ENCODE measurements around the gene MPP4.

MPP4 gene

DNA sequence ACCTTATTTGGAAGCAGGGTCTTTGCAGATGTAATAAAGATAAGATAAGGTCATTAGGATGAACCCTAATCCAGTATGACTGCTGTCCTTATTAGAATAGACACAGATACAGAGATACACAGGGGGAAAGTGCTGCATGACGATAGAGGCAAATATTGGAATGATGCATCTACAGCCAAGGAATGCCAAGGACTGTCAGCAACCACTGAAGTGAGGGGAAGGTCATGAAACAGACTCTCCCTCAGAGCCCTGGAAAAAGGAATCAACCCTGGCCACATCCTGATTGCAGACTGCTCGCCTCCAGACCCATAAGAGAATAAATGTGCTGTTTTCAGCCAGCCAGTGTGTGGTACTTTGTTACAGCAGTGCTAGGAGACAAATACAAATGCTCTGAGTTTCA is 69.9 kb downstream of the MPP4 start:
- no peak for DNase-seq (ENCODE audit: low read depth)

DNA sequence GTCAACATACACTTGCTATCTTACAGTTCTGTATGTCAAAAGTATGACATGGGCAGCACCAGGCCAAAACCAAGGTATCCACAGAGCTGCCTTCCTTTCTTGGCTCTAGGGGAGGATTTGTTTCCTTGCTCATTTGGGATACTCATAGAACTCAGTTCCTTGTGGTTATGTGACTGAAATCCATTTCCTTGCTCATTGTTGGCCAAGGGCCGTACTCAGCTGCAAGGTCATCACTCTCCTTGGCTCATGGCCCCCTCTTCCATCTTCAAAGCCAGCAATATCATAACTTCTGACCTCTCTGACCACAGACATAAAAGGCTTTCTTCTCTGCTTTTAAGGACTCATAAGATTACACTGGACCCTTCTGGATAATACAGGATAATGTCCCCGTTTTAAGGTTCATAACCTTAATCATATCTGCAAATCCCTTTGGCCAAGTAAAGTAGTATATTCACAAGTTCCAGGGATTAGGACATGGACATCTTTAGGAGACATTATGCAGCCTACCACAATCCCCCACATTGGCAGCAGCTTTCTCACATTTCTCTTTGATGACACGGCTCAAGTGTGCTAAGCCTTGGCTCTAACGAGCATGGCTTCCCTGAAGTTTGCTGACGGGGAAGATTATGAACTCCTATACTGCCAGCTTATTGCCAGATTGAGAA is 76.0 kb downstream of the MPP4 start:
- no peak for DNase-seq (ENCODE audit: low read depth)

DNA sequence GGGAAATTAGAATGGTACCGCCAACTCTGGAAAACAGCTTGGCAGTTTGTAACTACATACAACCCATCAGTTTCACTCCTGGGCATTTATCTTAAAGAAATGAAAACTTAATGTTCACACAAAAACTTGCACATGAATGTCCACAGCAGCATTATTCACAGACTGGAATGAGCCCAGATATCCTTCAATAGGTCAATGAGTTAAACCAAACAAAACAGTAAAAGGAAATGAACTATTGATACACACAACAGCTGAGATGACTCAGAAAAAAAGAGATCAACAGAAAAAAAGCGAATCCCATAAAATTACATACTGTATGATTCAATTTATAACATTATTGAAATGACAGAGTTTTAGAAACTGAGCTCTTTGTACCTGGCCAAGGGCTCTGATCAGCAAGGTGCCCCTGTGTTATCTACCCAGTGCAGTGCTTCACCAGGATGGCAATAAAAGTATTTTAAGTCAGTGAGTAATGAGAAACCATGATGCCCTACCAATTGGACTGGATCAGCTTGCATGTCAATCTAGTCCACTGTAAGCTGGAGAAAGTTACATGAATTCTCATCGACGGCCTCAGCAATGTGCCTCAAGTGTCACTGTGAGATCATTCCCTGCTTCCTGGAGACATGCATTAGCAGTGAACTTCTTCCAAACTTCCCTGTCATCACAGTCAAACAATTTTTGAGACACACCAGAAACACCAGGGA is 77.0 kb downstream of the MPP4 start:
- no peak for DNase-seq (ENCODE audit: low read depth)

DNA sequence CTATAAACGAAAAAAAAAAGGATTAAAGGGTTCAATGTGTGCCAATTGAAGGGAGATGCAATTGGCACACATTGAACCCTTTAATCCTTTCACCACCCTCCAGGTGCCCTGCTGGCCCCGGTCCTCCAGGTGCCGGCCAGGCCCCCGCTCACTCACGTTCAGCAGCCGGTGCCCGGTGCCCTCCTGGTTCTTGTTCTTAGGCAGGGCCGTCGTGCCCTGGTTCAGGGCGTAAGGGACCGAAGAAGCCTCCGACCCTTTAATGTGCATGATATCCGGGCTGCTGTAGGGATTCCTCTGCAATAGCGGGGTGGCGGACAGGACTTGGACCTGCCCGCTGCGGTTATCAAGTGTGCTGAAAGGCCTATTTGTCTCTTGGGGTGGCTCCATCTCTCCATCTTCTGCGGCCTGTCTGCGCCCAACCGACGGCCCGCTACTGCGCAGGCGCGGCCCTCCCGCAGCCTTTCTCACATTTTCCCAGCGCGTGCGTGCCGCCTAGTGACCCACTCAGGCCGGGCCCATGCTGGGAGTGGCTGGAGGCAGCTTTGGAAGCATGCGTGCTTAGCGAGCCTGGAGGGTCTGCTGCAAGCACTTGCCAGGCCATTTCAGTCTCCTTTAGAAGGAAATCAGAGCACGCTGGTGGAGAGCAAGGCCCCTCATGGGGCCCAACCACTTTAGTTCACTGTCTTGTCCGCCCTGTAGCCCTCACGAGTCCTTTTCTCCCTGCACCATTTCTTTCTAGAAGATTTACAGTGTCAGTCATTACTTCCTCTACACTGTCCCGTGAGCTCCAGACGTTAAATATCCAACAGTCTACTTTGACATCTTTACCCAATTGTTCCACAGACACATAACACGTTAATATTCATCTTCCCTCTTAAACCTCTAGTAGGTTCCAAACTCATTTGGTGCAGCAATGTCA is 79.4 kb downstream of the MPP4 start:
- no peak for DNase-seq (ENCODE audit: low read depth)

DNA sequence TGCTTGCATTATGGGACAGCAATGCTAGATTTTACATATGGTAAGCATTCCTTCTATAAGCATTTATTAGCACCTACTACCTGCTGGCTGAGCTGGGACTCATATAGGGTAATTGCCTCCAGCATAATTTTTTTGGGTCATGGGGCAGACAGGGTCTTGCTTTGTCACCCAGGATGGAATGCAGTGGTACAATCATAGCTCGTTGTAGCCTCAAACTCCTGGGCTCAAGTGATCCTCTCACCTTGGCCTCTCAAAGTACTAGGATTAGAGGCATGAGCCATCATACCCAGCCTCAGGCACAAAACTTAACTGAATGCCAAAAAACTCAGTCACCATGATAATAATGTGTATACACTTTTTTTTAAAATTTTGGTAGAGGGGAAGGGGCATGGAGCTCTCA is 90.4 kb downstream of the MPP4 start:
- DNase-seq (ENCODE audit: low read depth): no peak

DNA sequence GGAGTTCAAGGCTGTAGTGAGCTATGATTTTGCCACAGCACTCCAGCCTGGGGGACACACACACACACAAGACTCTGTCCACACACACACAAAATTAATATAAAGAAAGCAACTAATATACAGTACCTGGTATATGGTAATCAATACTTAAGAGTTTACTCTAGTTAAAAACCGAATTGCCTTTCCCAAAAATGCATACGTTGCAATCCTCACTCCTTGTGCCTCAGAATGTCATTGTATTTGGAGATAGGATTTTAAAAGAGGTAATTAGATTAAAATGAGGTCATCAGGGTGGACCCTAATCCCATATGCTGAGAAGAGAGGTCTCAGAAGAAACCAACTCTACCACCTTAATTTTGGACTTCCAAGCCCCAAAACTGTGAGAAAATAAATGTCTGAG is 90.9 kb downstream of the MPP4 start:
- no peak for DNase-seq (ENCODE audit: low read depth)

DNA sequence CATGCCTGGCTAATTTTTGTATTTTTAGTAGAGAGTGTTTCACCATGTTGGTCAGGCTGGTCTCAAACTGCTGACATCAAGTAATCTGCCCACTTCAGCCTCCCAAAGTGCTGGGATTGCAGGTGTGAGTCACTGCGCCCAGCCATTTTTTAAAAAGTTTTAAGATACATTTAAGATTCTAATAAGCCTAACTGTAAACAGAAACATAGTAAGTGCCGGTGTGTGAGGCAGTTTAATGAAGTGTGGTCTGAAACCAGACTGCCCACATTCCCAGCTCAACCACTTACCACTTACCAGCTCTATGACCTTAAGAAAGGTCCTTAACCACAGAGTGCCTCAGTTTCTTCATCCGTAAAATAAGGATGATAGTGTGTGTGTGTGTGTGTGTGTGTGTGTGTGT is 97.5 kb downstream of the MPP4 start:
- DNase-seq (ENCODE audit: low read depth): no peak

DNA sequence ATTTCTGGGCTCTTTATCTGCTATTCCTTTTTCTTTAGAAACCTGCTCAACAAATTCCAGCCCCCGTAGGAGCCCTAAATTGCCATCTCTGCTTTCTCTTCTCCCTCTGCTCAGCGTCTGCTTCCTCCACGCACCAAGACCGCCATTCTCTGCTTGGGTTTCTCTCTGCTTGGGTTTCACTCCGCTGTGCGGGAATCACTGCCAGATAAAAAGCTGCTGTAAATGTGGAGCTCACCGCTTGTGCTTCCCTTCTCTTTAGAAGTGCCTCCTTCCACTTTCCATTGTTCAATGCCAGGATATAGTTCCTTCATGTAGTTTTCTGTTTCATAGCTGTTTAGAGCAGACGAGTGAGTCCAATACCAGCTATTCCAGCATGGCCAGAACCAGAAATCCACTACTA is 101.0 kb downstream of the MPP4 start:
- no peak for DNase-seq (ENCODE audit: low read depth)

Measured in activated T-cell treated with anti-CD3 and anti-CD28 coated beads for 48 hours (primary cell).